GM04504 (cell line): Measurements from ENCODE around the gene HAUS1.

Experiments
- DNase-seq: peaks from one replicate; pipeline ENCODE4 v3.0.0-alpha.2; 2012; ENCODE audit warnings: low read depth

HAUS1 gene, protein sequence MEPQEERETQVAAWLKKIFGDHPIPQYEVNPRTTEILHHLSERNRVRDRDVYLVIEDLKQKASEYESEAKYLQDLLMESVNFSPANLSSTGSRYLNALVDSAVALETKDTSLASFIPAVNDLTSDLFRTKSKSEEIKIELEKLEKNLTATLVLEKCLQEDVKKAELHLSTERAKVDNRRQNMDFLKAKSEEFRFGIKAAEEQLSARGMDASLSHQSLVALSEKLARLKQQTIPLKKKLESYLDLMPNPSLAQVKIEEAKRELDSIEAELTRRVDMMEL

DNA sequence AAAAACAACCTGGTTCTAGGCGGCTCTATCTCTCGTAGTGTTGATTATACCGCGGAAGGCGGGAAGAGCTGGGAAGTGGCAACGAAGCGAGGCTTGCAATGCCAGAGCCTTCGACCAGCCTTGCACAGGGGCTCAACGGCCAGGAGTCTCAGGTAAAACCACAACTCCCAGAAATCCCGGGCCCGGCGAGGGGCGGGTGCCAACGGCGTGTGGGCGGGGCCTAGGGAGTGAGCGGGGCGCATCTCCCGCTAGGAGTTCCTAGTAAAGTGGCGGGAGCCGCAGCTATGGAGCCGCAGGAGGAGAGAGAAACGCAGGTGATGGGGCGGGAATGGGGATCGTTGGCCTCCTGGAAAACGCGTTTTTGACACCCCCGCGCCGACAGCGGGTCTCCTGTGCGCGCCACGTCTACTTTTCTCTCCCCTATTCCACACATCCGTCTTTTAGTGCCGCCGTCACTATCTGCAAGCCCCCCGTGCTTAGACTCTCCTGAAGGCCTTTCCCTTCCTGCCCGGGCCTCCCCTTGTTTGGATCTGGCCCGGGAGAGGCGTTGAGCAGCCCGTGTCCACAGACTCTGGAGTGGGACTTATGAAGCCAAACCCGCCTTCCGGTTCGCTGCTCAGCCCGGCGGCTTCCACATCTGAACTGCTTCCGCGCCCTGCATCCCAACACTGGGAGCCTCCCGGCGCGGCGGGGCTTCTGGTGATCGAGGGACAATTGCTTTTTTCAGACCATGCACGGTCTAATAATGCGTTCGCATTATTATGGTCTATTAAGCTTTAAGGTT lies at the start of gene HAUS1:
Gene HAUS1, plus strand, starts transcription at position 258 of the 784 bp plus-strand sequence. Its CDS starts 27 bp downstream, at position 285.
- peak; percentile 42 for DNase-seq

DNA sequence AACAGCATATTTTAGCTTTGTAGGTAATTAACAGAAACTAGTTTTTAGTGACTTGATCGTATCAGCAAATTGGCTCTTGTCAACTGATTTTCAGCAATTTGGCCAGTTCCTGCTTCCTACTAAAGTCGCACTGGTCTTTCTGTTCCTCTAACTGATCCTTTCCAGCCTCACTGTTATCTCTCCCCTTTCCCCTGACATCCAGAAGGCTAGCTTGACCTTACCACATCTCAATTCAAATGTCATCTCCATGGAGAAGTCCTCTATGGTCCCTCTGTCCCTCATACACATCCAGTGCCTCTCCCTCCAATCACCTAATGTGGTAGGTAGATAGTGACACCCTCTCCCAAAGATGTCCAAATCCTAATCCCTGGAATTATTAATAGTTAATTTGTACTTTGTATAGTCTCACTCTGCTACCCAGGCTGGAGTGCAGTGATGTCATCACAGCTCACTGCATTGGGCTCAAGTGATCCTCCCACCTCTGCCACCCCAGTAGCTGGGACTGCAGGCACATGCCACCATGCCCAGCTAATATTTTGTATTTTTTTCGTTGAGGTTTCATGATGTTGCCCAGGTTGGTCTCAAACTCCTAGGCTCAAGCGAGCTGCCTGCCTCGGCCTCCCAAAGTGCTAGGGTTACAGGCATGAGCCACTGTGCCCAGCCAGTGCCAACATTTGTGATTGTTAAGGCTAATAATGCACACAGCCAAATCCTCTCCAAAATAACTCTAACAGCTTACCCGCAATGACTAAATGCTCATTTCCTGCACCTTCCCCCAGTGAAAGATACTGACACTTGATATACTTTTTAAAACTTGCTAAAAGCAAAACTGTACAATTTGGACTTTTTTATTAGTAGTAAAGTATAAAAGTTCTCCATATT lies 49.0 kb upstream of the HAUS1 start:
- no peak for DNase-seq

DNA sequence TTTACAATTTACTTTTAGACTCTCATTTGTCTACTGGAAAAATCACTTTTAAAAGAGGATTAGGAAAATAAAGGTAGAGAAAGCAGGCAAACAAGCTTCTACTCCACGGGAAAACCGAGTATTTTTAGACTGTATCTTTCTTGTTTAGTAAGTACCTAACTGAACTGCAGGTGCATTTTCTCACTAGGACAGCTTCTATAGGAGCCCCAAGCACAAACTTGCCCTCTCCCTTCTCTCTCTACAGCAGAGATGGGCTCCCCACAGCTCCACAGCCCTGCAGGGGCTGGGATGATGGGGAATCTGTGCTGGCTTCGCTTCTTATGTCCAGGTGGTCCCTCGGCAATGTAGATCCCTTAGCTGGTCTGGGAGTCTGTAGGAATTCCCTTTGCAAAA lies 48.4 kb upstream of the HAUS1 start:
- no peak for DNase-seq

DNA sequence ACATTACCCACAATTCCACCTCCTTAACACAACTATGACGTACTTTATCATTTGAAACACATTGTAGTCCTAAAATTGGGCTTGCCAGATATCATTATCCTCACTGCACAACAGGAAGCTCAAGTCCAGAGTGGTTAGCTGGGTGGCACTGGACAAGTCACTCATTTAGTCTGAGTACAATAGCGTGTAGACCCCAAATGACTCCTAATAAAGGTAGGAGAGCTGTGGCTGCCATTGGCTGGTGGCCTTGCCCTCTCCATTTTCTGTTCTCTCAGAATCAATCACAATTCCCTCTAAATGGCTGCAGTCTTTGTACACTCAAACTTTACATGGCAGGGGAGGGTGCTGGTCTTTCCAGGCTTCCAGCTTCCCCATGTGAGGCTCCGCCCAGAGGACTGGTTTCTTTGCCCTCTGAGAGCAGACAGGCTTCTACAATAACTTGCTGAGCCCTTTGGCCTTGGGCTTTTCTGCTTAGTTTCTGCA lies 43.8 kb upstream of the HAUS1 start:
- no peak for DNase-seq

DNA sequence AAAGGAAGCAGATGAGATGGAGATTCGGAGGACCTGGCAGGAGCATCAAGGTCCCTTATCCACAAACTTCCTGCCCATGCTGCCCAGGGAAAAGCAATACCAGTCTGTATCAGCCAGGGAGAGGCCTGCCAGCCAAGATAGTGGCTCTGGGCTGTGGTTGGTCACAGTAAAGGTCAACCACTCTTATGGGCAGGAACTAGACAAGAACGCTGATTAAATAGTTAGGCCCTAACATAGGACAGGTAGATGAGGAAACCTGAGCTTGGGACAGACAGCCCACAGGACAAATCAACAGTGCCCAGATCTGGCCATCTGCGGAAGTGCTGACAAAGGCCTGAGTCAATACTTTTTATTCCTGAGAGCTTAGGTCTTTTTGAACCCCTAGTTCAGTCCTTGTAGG lies 42.8 kb upstream of the HAUS1 start:
- no peak for DNase-seq

DNA sequence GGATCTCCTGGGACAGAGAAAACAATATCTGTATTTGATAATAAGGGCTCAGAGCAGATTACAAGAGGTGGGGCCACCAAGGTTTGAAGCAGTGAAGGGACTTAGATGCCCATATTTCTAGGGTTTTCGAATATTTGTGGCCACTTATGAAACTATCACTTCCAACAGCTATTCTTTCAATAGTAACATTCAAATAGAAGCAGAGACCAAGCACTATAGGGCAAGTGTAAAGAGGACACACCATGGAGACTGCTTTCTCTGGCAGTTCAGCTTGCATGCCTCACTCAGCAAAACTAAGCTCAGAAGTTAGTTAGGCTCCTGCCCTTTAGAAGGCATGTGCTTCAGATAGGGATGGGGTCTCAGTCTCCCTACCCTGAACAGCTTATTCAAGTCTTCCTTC lies 42.4 kb upstream of the HAUS1 start:
- DNase-seq: no peak

DNA sequence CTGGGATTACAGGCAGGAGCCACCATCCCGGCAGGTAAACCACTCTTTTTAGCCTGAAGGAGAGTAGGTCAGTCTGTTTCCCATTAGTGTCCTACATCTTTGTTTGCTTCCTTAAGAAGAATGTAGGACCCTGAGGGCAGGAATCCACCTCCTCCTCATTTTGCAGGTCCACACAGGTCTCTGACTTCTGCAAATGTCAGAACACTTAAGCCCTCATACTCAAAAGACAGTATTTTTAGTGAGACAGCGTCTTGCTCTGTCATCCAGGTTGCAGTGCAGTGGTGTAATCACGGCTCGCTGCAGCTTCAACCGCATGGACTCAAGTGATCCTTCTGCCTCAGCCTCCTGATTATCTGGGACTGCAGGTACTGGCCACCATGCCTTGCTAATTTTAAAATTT lies 41.4 kb upstream of the HAUS1 start:
- DNase-seq: no peak

DNA sequence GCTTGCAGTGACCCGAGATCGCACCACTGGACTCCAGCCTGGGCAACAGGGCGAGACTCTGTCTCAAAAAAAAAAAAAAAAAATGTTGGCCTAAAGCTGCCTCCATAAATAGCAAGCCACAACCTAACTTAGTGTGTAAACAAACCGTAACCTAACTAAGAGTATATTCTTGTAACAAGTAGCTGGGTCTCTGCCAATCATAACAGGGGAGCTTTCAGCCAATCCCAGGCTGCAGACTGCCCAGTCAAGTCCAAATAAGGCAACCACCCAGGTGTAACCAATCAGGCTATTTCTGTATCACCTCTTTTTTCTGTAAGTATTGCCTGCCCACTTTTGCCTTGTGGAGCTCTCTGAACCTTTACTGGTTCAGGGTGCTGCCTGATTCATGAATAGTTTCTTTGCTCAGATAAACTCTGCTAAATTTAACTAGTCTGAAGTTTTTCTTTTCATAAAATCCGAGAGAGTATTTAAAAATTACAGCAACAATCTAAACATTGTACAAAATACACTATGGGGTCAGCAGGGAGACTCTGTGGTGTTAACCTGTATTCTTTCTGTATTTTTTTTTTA lies 36.7 kb upstream of the HAUS1 start:
- DNase-seq: no peak

DNA sequence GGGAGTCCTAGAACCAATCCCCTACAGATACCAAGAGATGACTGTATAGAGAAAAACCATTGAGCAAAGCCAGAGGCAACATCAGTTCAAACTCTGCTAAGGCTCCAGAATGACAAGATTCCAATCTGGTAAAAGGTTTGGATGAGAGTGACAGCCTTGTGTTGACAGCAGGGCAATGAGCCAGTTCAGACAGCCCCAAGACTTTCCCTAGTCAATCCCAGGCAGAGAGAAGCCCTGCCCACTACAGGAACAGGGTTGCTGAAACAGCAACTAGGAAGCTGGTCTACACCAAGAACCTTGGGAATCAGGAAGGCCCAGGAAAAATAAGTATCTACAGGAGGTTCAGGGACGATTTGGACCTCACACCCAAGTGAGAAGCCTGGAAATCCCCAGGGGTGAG lies 35.4 kb upstream of the HAUS1 start:
- DNase-seq: no peak

DNA sequence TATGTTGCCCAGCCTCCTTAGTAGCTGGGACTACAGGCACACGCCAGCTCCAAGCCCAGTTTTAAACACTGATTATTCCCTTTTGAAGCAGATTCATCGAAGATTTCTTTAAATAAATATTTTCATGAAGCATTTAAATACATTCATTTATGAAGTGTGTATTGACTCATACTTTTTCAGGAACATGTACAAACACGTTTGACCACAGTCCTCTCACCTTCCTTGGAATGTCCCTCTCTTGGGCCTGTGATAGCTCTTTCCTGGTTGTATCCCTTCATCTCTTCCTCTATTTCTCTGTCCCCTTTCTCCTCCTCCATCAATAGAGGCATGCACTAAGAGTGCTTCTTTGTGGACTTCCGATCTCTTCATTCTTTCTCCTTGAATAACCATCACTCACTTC lies 34.7 kb upstream of the HAUS1 start:
- no peak for DNase-seq

DNA sequence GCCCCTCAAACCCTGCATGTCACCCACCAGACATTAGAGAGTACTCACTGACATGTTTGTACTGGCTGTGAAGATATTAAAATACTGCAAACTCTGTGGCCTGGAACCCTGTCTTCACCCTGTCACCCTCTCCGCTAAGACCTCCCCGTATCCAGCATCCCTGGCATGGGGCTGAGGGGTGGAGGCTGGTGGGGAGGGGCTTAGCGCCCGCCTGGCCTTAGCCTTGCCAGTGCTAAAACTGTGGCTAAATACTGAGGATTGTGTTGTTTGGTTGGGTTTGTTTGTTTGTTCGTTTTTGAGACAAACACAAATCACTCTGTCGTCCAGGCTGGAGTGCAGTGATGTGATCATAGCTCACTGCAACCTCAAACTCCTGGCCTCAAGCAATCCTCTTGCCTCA lies 34.0 kb upstream of the HAUS1 start:
- no peak for DNase-seq

DNA sequence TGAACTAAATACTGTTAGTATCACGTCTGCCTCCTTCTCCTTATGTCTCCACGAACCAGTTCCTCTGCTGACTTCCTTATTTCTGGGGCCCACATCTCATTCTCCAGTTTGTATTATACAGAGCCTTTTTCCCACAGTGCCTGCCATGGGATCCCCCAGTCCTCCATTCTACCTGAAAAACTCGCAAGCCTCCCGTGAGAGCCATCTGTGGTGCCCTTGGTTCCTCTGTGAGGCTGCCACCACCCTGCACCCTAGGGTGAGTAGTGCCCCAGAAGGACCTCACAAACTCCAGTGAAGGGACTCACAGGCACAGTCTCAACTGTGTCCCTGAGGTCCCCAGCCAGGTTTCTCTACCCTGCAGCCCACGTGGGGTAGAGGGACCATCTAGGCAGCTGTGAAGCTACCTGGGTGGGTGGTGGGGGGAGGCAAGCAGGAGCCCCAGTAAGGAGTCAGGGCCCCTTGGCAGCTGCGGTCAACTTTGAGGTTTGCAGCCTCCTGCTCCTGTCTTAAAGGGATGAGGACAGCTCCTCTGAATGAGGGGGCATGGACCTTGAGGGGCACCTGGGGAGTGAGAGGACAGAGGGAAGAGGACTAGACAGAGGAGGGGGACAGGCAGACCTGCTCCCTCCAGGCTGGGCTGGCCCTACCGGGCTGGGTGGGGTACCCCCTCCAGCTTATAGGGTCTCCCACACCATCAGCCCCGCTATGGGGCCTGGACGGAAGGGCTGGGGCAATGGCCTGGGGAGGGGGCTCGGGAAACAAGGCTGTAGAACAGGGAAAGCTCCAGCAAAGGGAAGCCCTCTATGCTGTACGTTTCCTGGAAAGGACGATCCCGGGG lies 33.2 kb upstream of the HAUS1 start:
- no peak for DNase-seq

DNA sequence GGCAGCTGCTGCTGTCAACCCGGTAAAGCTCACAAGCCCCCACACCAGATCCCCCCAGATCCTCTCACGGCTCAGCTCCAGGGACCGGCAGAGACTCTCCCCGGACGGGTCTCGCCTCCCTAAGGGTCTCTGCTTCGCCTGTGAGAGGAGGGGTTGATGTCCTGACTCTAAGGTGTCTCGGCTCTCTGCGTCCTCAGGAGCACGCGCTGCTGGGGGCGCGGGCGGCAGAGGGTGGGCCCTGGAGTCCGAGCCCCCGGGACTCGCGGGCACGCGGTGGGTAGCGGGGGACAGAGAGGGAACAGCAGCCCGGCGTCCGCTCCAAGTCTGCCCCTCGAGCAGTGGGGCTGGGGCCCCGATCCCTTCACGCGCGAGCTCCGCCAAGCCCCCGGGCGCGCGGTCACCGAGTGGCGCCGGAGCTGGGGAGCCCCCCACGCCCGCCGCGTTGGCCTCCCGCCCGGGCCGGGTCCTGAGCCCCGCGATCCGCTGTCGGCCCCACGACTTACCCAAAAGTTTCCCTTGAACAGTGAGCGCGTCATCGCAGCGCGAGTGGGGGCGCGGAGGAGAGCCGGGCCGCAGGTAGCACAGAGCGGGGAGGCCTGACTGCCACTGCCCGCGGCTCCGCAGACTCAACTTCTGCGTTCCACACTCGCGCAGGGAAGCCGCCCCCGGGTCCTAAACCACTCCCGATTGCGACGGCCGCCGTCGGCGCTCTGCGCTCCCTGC lies 32.4 kb upstream of the HAUS1 start, which contains the start of gene PSTPIP2:
Gene PSTPIP2, minus strand, starts transcription at position 608 of the 723 bp plus-strand sequence. Its CDS starts 72 bp downstream, at position 536.
- no peak for DNase-seq

DNA sequence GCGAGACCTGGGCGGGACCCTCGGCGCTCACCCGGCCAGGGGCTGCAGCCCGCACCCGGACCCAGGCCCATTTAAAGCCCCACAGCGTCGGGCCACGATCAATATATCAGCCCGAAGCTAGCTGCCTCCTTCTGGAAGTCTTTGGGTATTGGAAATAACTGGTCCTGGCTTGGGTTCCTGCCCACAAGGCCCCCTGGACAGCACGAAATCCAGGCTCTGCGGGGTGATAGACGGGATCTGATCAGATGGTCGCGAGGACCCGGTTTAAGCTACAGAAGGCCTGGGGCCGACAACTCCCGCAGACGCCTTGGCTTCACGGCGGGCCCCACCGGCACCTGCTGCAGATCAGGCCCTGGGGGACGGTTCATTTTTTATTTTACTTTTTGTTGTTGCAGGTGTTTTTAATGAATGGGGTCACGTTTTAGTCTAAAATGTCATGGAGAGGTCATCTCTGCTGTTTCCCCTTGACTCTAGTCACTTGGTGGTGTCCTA lies 31.8 kb upstream of the HAUS1 start:
- no peak for DNase-seq

DNA sequence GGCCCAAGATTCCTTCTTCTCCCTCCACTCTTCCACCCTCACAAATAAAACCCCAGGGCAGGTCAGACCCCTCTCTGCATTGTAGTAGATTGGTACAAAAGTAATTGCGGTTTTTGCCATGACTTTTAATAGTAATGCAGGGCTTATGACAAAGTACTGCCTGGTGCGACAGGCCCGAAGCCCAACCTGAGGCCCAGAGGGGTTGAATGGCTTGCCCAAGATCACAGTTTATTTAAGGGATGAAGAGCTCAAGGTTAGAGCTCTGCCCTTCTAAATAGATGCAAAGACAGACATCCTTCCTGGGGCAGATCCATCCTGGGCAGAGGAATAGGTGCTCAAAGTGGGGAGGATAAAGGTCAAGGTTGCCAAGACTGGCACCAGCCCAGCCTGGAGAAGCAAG lies 31.2 kb upstream of the HAUS1 start:
- DNase-seq: no peak

DNA sequence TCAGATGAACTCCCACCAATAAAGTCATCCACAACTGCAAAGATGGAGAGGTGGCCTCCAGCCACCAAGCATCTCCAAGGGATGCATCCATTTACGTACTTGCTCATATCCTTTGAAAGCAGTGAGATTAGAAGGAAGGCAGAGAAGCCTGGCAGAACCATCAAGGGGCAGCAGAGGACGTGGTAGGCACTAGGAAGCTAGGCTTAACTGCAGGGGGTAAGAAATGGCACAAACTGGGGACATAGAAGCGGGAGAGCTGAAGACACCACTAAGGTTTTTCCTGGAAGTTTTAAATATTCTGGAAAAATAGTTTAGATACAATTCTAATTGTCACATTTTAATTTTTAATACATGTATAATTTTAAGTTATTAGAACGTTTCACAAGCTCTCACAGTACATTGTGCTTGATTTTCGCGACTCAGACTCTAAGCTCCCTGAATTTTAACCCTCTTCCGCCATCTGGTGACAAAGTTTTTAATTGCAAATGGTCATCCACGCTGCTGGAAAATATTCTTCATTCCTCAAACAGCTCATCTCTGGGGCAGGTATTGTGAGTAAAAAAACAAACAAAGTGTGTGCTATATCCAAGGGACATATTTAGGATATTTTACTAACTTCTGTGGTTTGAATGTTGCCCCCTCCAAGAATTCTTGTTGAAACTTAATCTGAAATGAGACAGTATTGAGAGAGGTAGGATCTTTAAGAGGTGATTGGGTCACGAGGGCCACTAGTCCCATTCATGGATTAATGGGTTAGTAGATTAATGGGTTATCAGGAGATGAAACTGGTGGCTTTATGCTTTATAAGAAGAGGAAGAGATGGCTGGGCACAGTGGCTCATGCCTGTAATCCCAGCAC lies 30.5 kb upstream of the HAUS1 start:
- DNase-seq: peak; percentile 32

DNA sequence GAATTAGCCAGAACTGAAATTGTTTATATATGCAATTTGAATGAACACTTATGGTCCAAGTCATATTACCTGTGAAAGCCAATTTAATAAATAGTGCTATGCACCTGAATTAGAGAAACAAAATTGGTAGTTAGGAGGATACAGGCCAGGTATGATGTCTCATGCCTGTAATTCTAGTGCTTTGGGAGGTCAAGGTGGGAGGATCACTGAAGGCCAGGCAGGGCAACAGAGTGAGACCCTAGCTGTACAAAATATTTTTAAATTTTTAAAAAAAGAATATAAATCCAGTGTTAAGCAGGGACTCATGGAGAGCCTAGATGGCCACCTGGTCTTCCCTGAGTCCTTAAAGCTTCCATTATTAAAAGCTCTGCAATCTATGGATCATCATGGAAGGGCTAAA lies 24.8 kb upstream of the HAUS1 start:
- no peak for DNase-seq

DNA sequence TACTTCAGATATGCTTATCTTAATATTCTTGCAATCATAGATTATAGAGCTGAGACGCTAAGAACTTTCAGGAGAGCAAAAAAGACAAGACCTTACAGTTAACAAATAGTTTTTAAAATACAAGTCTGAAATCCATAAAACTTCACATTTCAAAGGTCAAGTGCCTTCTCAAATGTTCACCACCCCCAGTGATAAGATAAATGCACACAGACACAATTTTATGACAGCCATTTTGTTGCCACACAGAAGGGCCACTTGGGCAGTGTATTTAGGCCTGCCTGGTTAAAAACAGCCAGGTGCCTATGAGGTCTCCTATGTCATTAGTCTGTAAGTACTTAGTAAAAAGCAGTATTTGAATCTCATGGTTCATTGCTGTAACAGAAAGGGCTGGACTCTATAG lies 24.0 kb upstream of the HAUS1 start:
- no peak for DNase-seq

DNA sequence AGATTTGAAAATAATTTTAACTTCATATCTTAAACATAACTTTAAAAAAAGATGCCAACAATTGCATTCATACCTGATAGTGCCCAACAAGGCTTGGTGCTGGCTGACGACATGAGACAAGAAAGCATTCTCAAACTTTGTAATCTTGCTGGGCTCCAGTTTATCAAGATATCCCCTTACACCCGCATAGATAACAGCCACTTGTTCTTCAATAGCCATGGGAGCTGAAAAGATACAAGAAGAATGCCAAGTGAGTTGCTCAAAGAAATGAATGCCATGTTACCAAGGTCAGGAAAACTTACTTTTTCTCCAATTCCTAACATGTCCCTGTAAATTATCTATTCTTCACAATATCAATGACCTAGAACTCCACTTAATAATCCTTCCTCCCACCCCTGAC lies 19.8 kb upstream of the HAUS1 start:
- no peak for DNase-seq
